Measurements from ENCODE around the gene PRKCH. TPM values are rescaled to one million over a fixed set of nuclear protein-coding genes. Genes with fewer than 3 reads are reported as not detected.

The PRKCH gene
- total and polyA plus RNA-seq, 2 donors (not counting 3 experiments of a cell fraction or from before 2014, with no cell fraction given), result 97.7 to 103 TPM

DNA sequence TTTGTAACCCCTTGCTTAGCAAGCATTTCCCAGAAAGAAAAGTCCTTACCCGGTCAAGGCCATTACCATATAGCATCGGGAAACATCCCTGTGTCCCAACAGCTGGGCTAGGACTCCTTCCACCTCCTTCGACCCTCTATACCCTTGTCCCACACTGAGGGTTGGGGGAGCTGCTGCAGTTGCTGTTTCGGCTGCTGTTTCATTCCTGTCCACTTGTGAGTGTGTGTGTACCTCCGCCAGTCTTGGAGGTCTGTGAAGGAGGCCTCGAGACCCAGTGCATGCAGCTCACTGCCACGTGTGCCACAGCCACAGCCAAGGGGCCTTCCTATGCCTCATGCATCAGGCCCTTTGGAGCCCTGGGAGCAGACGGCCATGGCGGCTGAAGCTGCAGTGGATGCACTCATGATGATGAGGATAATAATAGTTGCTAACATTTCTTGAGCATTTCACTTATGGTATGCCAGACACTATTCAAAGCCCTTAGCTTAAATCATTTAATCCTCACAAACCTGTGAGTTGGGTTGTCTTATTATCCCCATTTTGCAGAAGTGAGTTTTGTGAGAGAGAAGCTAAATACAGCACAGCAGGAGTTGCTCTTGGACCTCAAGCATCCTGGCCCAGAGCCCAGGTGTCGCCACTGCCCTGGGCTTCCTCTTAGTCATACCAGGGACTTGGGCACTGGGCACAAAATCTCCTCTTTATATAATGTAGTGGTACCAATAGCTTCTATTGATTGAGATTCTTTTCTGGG, 156.5 kb downstream of the PRKCH start:
- H3K9ac ChIP-seq (replicated peaks; ENCODE audit: extremely low read depth, insufficient read depth, low read length), result peak overlapping the region; percentile 93
- no peaks in the 10 kb centered on the region for H4K20me1 ChIP-seq (replicated peaks; ENCODE audit: control insufficient read depth, extremely low read depth, insufficient read depth, low read length)
- TF ChIP-seq, protein P1, sequence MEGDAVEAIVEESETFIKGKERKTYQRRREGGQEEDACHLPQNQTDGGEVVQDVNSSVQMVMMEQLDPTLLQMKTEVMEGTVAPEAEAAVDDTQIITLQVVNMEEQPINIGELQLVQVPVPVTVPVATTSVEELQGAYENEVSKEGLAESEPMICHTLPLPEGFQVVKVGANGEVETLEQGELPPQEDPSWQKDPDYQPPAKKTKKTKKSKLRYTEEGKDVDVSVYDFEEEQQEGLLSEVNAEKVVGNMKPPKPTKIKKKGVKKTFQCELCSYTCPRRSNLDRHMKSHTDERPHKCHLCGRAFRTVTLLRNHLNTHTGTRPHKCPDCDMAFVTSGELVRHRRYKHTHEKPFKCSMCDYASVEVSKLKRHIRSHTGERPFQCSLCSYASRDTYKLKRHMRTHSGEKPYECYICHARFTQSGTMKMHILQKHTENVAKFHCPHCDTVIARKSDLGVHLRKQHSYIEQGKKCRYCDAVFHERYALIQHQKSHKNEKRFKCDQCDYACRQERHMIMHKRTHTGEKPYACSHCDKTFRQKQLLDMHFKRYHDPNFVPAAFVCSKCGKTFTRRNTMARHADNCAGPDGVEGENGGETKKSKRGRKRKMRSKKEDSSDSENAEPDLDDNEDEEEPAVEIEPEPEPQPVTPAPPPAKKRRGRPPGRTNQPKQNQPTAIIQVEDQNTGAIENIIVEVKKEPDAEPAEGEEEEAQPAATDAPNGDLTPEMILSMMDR (IDR thresholded peaks at IDR 0.05; ENCODE audit: extremely low read depth in 1 of 2, insufficient read depth in 1 of 2, low read depth in 1 of 2, low read length in 2 of 2), result no peak
- TF ChIP-seq EZH2 (IDR thresholded peaks at IDR 0.05; ENCODE audit: borderline replicate concordance, low read depth, low read length, severe bottlenecking) (no peak), FOS (IDR thresholded peaks at IDR 0.05; ENCODE audit: borderline replicate concordance, insufficient read depth, low read length) (peak; percentile 9), POLR2AphosphoS5 (IDR thresholded peaks at IDR 0.05; ENCODE audit: insufficient read depth, low read depth, low read length) (no peak), POLR2A (IDR thresholded peaks at IDR 0.05; ENCODE audit: low read depth, low read length) (no peak), GATA2 (IDR thresholded peaks at IDR 0.05; ENCODE audit: insufficient read depth, insufficient read length, low read depth, low read length) (peak; percentile 8)
- TF ChIP-seq, protein P2, sequence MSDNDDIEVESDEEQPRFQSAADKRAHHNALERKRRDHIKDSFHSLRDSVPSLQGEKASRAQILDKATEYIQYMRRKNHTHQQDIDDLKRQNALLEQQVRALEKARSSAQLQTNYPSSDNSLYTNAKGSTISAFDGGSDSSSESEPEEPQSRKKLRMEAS (IDR thresholded peaks at IDR 0.05; ENCODE audit: insufficient read depth, insufficient read length), result no peak
- H3K27me3 ChIP-seq (ENCODE audit: control insufficient read depth in 2 of 2, insufficient read depth in 2 of 2, low read length in 2 of 2), result no peaks in the 10 kb centered on the region
- dilution Hi-C loops (cut with MboI; ENCODE audit: extremely low pct_ligation_motif_present, low sequenced_read_pairs) (no loop called here), intact Hi-C loops (cut with micrococcal nuclease) (loop anchor here (1.0 to 5.0 kb wide), 4 partner anchors 46 to 239 kb away; no protein-coding TSS in a partner anchor)
- peaks cover 55% of the 10 kb centered on the region for H3K4me1 ChIP-seq (ENCODE audit: control insufficient read depth, extremely low read depth, insufficient read depth, low read length)
- H3K9me1 ChIP-seq (replicated peaks; ENCODE audit: control insufficient read depth, extremely low read depth, insufficient read depth, low read length), result no peaks in the 10 kb centered on the region
- DNase-seq (ENCODE audit: low read depth, low spot score) (peak; percentile 79), FAIRE-seq (peak; percentile 48)
- no TSS peak for BruUV-seq (replicated peaks)
- peak overlapping the region; percentile 100 for H3K27ac ChIP-seq (ENCODE audit: insufficient read depth, low read depth, low read length)
- H2AFZ ChIP-seq (ENCODE audit: low read depth, low read length), result no peak overlapping the region
- H3K79me2 ChIP-seq (ENCODE audit: control insufficient read depth, insufficient read depth, low read length), result peaks cover 10% of the 10 kb centered on the region
- no peak overlapping the region for H3K4me3 ChIP-seq (replicated peaks in 1 of 3; ENCODE audit: insufficient read depth in 1 of 3, low read depth in 1 of 3, low read length in 3 of 3)
- ChIA-PET CTCF (interaction anchor here (0.7 to 4.5 kb wide), 11 partner anchors 26 to 649 kb away, joined by 3 to 36 read pairs (median 3); no protein-coding TSS in a partner anchor), POLR2A (interaction anchor here (1.2 kb wide), 1 partner anchor 217 kb away, joined by 5 read pairs; the partner anchor contains the start of gene HIF1A)
- no peaks in the 10 kb centered on the region for H3K9me3 ChIP-seq (replicated peaks; ENCODE audit: control insufficient read depth, insufficient read depth, low read length)
- H3K36me3 ChIP-seq (ENCODE audit: control insufficient read depth in 2 of 2, extremely low read depth in 1 of 2, insufficient read depth in 2 of 2, low read length in 2 of 2), result peaks cover 0 to 10% of the 10 kb centered on the region in 2 experiments
- H3K4me2 ChIP-seq (ENCODE audit: insufficient read depth, low read length), result peak overlapping the region; percentile 88
